Bronchial epithelial cell (primary cell): ENCODE results near the gene MGRN1. TPM values are rescaled to one million over a fixed set of nuclear protein-coding genes. Genes with fewer than 3 reads are reported as not detected.
A peak's percentile ranks its signal among the peaks of the same experiment; 100 is the strongest.

Experiments
- DNase-seq: peaks from one replicate; pipeline ENCODE4 v3.0.0-alpha.2; 2010; ENCODE audit warnings: low read depth
- FAIRE-seq: peaks from 2 replicates; lab custom pipeline; 2011; peaks lifted over from hg19 to GRCh38; lab: Jason Lieb, UNC
- H3K27me3 ChIP-seq: 2 replicates; pipeline ENCODE4 v1.5.1; 2011; ENCODE audit warnings: low read length; ENCODE audit not compliant: control insufficient read depth, insufficient read depth
- H3K36me3 ChIP-seq: 2 replicates; pipeline ENCODE4 v1.5.1; 2011; ENCODE audit warnings: low read length; ENCODE audit not compliant: control insufficient read depth, insufficient read depth
- H3K4me3 ChIP-seq: 2 replicates; pipeline ENCODE4 v1.5.1; 2011; ENCODE audit warnings: mild to moderate bottlenecking, low read depth, low read length, control low read depth
- total RNA-seq: library from RNA; depleted of rRNA; stranded (reverse); fragments of >200 nt; gene quantifications from 2 replicates; pipeline ENCODE4 v1.2.1, GENCODE V29; 2014
- TF ChIP-seq, protein P1 (sequence below): IDR thresholded peaks from 2 replicates; pipeline ENCODE4 v1.5.1; 2011; ENCODE audit warnings: mild to moderate bottlenecking, moderate library complexity, low read length, control low read depth, inconsistent platforms; ENCODE audit not compliant: insufficient read depth, severe bottlenecking

The MGRN1 gene
- total RNA-seq, 1 donor from 2014 or later: 6.1 TPM

DNA sequence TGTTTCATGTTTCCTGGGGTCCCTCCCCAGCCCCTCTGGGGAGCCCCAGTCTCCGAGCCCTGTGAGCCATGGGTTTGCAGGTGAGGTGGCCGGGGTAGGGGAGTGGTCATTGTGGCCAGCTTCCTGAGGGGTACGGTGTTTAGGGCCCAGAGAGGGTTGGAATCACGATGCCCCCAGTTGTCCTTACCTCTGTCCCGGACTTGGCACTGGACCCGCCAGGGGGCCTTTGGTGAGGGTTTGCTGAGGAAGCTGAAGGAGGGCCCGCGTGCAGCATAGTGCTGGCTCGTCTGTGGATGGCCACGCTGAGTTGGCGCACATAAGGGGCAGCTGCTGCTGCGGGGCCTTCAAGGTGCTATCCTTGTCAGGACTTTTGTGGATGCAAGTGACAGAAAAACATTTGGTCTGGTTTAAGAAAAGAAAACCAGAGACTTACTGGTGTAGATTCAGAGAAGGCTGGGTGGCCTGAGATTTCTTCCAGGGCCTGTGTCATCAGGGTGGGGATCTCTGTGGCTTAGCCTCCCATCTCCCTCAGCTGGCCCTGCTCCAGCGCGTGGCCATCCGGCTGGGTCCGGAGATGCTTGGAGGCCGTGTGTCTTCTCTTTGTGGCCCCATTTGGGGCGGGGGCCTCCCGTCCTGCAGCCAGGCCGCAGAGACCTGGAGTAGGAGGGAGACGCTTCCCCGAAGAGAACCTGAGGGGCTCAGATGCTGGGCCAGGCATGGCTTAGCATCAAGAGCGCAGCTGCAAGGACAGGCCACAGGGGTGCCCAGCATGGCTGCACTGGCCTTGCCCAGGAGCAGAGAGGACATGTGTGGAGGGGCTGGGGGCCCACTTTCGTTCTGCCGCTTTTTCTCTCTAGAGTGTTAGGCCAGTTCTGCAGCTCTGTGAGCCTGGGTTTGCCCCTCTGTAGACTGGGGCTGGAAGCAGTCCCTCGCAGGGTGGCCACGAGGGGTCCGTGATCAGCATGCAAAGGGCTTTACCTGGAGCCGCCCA is 35.0 kb downstream of the MGRN1 start:
- Histone ChIP-seq H3K27me3 (no peaks in the 10 kb centered on the region), H3K36me3 (peaks cover 13% of the 10 kb centered on the region), H3K4me3 (no peak overlapping the region)
- DNase-seq (no peak), FAIRE-seq (no peak)
- TF ChIP-seq, protein P1, sequence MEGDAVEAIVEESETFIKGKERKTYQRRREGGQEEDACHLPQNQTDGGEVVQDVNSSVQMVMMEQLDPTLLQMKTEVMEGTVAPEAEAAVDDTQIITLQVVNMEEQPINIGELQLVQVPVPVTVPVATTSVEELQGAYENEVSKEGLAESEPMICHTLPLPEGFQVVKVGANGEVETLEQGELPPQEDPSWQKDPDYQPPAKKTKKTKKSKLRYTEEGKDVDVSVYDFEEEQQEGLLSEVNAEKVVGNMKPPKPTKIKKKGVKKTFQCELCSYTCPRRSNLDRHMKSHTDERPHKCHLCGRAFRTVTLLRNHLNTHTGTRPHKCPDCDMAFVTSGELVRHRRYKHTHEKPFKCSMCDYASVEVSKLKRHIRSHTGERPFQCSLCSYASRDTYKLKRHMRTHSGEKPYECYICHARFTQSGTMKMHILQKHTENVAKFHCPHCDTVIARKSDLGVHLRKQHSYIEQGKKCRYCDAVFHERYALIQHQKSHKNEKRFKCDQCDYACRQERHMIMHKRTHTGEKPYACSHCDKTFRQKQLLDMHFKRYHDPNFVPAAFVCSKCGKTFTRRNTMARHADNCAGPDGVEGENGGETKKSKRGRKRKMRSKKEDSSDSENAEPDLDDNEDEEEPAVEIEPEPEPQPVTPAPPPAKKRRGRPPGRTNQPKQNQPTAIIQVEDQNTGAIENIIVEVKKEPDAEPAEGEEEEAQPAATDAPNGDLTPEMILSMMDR: no peak

DNA sequence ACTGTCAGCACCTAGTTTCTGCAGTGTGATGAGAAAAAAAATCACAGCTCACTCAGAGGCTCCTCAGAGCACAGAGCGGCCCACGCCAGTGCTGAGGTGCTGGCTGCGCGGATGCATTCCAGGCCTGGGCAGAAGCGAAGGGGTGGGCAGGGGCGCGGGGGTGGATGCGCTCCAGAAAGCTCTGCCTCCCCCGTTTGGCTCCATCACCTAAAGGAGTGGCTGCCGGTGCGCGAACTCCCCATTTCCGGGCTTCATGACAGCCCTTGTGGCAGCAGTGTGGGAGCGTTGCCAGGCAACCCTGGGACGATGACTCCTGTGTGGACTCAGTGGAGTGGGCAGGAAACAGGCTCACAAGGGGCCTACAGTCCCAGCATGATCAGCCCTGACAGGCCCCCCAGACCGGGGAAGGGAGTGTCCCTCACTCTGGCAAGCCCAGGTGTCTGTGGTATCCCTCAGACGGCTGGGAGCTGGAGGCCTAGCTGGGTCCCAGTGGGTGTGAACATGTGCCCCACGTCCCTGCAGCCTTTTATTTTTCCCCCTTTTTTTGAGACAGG is 35.9 kb downstream of the MGRN1 start:
- no peaks in the 10 kb centered on the region for H3K27me3 ChIP-seq
- no peak for FAIRE-seq
- peaks cover 10% of the 10 kb centered on the region for H3K36me3 ChIP-seq
- DNase-seq: peak; percentile 82
- no peak overlapping the region for H3K4me3 ChIP-seq
- TF ChIP-seq, protein P1: no peak

DNA sequence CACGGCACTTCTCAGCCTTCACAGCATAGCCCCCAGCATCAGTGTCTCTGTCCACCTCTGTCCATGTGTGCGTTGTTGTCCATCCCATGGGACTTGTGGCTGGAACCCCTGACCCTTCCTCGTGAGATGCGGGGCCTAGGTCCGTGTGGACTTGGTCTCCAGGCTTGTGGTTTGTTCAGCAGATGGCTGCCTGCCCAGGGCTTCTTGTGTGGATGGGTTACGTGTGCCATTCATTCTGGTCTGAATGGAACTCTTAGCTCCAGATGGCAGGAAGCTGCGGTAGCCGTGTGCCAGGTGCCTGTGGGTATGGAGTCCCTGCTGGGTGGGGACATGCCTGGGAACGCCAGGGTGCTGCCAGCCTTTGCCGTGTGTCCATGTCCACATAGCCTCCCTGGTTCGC is 37.0 kb downstream of the MGRN1 start:
- FAIRE-seq: no peak
- Histone ChIP-seq H3K36me3 (peaks cover 9% of the 10 kb centered on the region), H3K4me3 (no peak overlapping the region), H3K27me3 (no peaks in the 10 kb centered on the region)
- no peak for DNase-seq
- TF ChIP-seq, protein P1: no peak

DNA sequence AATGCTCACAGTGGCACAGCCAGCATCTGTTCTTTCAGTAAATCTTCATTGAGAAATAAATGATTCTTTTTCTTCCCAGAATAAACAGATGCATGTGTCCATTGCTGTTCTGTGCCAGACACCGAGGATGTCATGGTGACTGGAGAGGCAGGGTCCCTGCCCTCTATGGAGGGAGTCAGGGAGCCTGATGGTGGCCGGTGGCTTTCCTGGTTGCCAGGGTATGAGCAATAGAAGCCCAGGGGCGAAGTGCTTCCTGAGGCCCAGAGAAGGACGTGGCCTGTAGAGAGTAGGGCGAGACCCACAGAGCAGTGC is 38.8 kb downstream of the MGRN1 start:
- TF ChIP-seq, protein P1: no peak
- peaks cover 19% of the 10 kb centered on the region for H3K36me3 ChIP-seq
- no peak overlapping the region for H3K4me3 ChIP-seq
- DNase-seq (no peak), FAIRE-seq (no peak)
- H3K27me3 ChIP-seq: no peaks in the 10 kb centered on the region

DNA sequence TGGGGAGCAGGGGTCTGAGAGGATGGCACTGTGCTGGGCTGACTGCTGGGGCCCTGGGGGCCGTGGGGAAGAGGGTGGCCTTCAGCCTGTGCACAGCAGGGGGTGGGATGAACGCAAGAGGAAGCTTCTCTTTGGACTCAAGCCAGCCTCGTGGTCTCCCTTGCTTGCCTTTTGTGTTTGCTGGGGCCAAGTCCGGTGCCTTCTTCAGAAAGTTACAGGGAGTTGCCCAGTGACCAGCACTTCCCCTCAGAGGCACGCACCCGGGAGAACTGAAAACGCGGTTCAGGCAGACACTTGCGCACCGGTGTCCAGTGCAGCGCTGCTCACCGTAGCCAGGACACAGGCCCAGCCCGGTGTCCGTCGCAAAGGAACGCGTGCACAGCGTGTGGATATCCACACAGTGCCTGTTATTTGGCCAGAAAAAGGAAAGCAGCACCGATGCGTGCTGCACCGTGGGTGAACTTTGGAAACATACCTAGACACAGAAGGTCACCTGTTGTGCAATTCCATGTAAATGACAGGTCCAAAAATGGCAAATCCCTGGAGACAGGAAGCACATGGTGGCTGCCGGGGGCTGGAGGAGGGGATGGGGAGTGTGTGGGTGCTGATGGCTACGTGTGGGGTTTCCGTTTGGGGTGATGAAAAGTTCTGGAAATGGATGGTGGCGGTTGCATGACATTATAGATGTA is 39.3 kb downstream of the MGRN1 start:
- no peak for DNase-seq
- FAIRE-seq: no peak
- TF ChIP-seq, protein P1: no peak
- H3K36me3 ChIP-seq: peaks cover 19% of the 10 kb centered on the region
- H3K4me3 ChIP-seq: no peak overlapping the region
- H3K27me3 ChIP-seq: no peaks in the 10 kb centered on the region
